ES-I3 (cell line): ENCODE results near the gene LRMDA.

Experiments used
- H3K36me3 ChIP-seq: 2 replicates; pipeline ENCODE4 v1.6.1; 2013; ENCODE audit warnings: mild to moderate bottlenecking, low read length, control low read depth, moderate library complexity; ENCODE audit not compliant: insufficient read depth
- H3K4me1 ChIP-seq: 2 replicates; pipeline ENCODE4 v1.6.1; 2013; ENCODE audit warnings: mild to moderate bottlenecking, control low read depth, low read length; ENCODE audit not compliant: insufficient read depth
- H3K9ac ChIP-seq: 2 replicates; pipeline ENCODE4 v1.6.1; 2013; ENCODE audit warnings: low read depth, mild to moderate bottlenecking, low read length, moderate library complexity
- H3K9me3 ChIP-seq: 2 replicates; pipeline ENCODE4 v1.6.1; 2013; ENCODE audit warnings: mild to moderate bottlenecking, low read length, moderate library complexity; ENCODE audit not compliant: control insufficient read depth, insufficient read depth

LRMDA gene

DNA sequence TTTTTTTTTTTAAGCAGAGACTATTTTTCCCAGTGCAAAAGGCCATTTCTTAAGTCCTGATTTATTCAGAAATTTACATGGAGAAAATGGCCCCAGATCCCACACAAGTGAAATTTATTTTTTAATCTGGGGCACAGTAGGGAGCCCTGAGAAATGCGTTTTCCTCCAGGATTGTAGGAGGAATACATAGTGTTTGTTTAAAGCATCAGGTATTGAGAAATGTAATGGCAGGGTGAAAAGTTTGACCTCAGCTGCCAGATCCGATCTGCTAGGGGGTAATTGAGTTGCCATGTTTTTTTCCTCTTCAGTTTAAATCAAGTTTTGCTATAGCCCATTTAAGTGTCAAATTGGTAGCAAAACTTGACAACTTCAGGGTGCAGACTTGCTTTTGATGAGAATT is 110.0 kb downstream of the LRMDA start:
- Histone ChIP-seq H3K9ac (no peak overlapping the region), H3K9me3 (no peaks in the 10 kb centered on the region), H3K36me3 (no peaks in the 10 kb centered on the region), H3K4me1 (peaks cover 40% of the 10 kb centered on the region)

DNA sequence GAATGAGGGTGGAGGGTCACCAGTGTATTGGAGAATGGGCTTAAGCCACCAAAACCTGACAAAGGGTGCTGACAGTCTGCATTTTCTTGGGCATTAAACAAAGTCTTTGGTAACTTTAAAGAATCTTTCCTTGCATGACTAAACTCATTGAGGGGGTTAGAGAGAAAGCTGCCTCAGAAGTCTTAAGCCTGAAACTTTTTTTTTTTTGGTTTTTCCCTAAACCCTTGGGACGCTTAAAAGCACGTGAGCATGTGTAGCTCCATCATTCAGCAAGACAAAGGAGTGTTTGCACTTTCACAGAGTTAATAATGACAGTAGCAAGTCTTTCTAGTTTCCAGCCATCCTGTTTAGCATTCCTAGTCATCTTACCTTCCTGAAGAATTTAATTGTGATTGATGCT is 110.7 kb downstream of the LRMDA start:
- peaks cover 40% of the 10 kb centered on the region for H3K4me1 ChIP-seq
- H3K9me3 ChIP-seq, result no peaks in the 10 kb centered on the region
- no peaks in the 10 kb centered on the region for H3K36me3 ChIP-seq
- H3K9ac ChIP-seq, result no peak overlapping the region

DNA sequence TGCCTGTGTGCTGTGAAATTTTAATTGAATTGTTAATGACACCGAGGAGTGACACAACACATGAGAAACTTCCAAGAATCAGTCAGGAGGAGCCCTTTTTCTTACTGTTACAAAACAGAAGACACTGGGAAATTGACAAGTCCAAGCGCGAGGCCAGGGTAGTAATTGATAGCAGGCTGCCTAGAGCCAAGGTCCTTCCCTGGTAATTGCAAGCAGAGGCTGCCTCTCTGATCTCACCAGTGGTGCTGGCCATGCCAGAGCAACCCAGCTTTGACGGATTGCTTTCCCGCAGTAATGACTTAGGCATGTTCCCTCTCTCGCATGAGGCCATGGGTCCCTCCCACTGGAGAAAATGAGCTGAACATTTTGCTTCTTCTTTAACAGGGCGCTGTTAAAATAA is 111.5 kb downstream of the LRMDA start:
- H3K36me3 ChIP-seq, result no peaks in the 10 kb centered on the region
- H3K4me1 ChIP-seq, result peaks cover 40% of the 10 kb centered on the region
- H3K9me3 ChIP-seq, result no peaks in the 10 kb centered on the region
- no peak overlapping the region for H3K9ac ChIP-seq

GRCh38 chr10:75544386-75544785 is 113.0 kb downstream of the LRMDA start:
- H3K36me3 ChIP-seq, result no peaks in the 10 kb centered on the region
- no peaks in the 10 kb centered on the region for H3K9me3 ChIP-seq
- H3K4me1 ChIP-seq, result peaks cover 29% of the 10 kb centered on the region
- H3K9ac ChIP-seq, result no peak overlapping the region

DNA sequence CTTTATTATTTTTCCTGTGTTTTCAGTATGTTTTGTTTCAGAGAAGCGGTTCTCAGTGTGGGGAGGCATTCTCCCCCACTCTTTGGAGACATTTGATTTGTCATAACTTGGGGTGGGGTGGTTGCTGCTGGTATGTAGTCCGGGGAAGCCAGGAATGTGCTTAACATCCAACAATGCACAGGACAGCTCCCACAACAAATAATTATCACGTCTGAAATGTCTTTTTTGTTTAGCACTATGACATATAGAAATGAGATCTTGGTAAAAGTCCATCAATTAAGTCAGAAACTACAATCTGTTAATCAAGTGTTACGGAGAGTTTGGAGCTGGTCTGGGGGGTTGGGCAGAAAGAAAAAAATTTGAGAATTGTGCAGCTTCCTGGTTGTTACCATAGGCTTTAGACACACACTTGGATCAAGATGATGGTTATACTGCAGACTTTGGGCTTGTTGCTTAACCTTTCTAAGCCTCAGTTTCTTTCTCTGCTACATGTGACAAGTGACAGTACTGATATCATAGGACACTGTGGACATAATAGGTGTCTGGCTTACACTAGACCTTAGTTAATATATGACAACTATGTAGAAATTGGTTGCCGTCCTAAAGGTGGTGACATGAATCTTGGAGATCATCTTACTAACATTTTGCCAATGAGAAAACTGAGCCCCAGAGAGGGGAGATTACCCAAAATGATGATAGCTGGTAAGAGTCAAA is 113.7 kb downstream of the LRMDA start:
- Histone ChIP-seq H3K36me3 (no peaks in the 10 kb centered on the region), H3K9ac (no peak overlapping the region), H3K4me1 (peaks cover 29% of the 10 kb centered on the region), H3K9me3 (no peaks in the 10 kb centered on the region)

DNA sequence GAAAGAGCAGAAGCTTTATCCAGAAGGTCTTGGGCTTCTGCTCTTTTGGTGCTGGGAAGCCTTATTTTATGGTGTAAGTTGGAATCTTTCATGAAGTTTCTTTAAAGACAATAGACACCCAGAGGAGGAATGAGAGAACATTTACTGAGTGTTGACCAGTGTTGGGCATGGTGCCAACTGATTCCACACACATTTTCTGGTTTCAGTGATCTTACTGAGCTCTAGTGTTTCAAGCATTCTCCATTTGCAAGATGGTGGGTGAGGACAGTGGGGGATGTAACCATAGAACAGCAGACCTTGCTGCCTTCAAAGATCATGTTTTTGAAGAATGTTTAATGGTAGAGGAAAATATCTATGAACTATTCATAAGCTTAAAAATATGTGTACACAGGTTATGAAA is 114.6 kb downstream of the LRMDA start:
- Histone ChIP-seq H3K9me3 (no peaks in the 10 kb centered on the region), H3K36me3 (no peaks in the 10 kb centered on the region), H3K9ac (no peak overlapping the region), H3K4me1 (peaks cover 22% of the 10 kb centered on the region)

GRCh38 chr10:75547391-75548298 is 116.2 kb downstream of the LRMDA start:
- Histone ChIP-seq H3K36me3 (no peaks in the 10 kb centered on the region), H3K9me3 (no peaks in the 10 kb centered on the region), H3K9ac (no peak overlapping the region), H3K4me1 (peaks cover 6% of the 10 kb centered on the region)

DNA sequence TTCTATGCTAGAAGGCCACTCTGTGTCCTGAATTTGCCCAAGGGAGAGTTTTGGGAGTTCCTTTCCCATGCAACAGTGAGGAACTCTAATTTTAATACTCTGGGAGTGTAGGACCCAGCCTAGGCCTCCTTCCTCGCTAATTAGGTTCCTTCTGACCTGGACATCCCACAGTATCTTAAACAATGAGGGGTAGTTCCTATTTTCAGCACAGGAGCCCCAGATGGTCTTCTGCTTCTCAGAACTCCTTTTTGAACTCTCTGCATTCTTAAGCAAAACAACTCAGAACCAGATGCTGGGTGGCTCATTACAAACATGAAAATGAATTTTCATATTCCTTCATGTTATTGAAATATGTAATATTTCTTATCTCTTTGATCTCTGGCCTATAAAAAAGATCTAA is 116.9 kb downstream of the LRMDA start:
- no peaks in the 10 kb centered on the region for H3K9me3 ChIP-seq
- H3K9ac ChIP-seq, result no peak overlapping the region
- no peaks in the 10 kb centered on the region for H3K4me1 ChIP-seq
- no peaks in the 10 kb centered on the region for H3K36me3 ChIP-seq

DNA sequence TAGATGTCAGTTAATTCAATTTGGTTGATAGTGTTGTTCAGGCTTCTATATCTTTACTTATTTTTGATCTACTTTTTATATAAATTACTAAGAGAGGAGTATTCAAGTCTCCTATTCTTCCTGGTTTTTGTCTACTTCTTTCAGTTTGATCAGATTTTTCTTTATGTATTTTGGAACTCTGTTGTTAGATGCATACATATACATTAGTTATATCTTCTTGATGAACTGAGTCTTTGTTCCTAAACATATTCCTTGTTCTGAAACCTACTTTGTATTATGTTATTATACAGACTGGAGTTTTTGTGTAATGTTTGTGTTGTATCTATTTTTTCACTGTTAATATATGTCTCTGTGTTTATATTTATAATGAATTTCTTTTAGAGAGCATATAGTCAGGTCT is 118.8 kb downstream of the LRMDA start:
- H3K9ac ChIP-seq, result no peak overlapping the region
- H3K9me3 ChIP-seq, result no peaks in the 10 kb centered on the region
- H3K36me3 ChIP-seq, result no peaks in the 10 kb centered on the region
- no peaks in the 10 kb centered on the region for H3K4me1 ChIP-seq

GRCh38 chr10:75552171-75552570 is 120.7 kb downstream of the LRMDA start:
- no peaks in the 10 kb centered on the region for H3K36me3 ChIP-seq
- no peaks in the 10 kb centered on the region for H3K4me1 ChIP-seq
- no peak overlapping the region for H3K9ac ChIP-seq
- H3K9me3 ChIP-seq, result no peaks in the 10 kb centered on the region

DNA sequence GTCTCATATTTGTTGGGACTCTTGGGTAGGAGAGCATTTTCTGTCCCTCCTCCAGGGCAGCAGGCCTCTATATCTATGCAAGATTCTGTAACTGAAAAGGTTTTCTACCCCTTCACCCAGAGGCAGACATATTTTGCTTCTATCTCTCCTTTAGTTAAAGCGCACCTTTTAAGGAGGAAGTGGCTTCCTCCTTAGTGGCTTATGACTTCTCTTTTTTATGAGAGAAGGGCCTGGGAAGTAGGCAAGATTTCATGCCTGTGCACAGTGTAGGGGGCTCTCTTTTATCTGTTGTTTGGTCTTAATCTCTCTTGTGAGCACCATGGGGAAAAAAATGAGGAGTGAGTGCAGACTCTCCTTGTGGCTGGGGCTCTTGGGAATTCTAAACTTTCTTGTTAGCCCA is 122.1 kb downstream of the LRMDA start:
- Histone ChIP-seq H3K4me1 (no peaks in the 10 kb centered on the region), H3K9ac (no peak overlapping the region)

DNA sequence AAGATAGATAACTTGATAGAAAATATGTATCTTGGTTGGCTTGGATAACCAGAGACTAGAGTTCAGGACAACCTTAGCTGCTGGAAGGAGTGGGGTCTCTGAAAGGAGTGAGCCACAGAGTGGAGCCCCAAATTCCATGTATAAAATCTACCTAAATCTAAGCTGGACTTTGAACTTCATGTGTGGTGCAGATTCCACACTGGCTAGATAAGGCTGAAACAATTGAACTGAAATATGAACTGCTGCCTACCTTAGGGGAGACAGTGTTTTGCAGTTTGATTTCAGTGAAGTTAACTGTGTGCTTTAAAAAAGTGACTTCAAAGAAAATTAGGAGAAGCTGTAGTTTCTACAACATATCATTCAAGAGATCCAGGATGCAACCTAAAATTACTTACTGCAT is 123.9 kb downstream of the LRMDA start:
- H3K9me3 ChIP-seq, result no peaks in the 10 kb centered on the region
- H3K4me1 ChIP-seq, result no peaks in the 10 kb centered on the region
- H3K9ac ChIP-seq, result no peak overlapping the region
- no peaks in the 10 kb centered on the region for H3K36me3 ChIP-seq

More for the DNA sequence above, 122.1 kb downstream of the LRMDA start:
- no peaks in the 10 kb centered on the region for H3K36me3 ChIP-seq
- no peaks in the 10 kb centered on the region for H3K9me3 ChIP-seq

GRCh38 chr10:75556320-75556719 is 124.9 kb downstream of the LRMDA start:
- no peak overlapping the region for H3K9ac ChIP-seq
- no peaks in the 10 kb centered on the region for H3K9me3 ChIP-seq
- no peaks in the 10 kb centered on the region for H3K36me3 ChIP-seq
- no peaks in the 10 kb centered on the region for H3K4me1 ChIP-seq

DNA sequence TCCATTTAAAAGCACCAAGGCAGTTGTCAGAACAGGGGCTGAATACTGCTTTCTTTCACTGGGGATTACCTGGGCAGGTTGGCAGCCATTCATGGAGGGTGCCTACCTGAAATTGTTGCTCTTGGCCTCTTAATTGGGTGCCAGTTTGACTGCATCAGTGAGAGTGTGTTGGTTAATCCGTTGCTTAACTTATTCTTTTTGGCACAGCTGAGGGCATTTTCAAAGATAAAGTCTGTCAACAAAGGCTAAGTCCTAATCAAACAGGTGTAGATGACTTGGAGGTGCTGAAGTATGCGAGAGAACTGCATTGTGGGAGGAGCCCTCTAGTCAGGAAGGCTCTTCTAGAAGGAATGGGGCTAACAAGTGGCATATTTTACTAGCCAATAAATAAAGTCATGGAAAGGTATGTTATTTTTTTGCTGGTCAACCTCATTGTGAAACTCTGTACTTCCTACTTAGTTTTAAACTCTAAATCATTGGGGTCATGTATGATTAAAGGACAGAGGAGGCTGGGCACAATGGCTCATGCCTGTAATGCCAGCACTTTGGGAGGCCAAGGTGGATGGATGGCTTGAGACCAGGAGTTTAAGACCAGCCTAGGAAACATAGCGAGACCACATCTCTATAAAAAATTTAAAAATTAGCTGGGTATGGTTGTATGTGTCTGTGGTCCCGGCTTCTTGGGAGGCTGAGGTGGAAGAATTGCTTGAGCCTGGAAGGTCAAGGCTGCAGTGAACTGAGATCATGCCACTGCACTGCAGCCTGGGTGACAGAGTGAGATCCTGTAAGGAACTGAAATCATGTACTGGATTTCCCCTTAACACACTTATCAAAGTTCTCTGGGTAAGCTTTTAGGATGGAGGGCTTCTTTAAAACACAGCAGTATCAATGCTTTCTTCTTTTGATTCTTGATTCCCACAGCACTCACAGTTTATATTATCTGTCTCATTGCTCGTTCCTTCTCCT is 134.1 kb downstream of the LRMDA start:
- Histone ChIP-seq H3K9ac (no peak overlapping the region), H3K9me3 (0 out of 2 replicates have a peak, but pooled peaks cover 7% of the 10 kb centered on the region), H3K36me3 (no peaks in the 10 kb centered on the region), H3K4me1 (no peaks in the 10 kb centered on the region)
